K562 (cell line): ENCODE measurements around the gene TMEM127. TPM values are rescaled to one million over a fixed set of nuclear protein-coding genes. Genes with fewer than 3 reads are reported as not detected.
A peak's percentile ranks its signal among the peaks of the same experiment; 100 is the strongest.

Source experiments
- ATAC-seq: fragments of 200-7000 bp; cut with Tn5 transposase; 3 replicates; pipeline ENCODE4 v1.9.1; 2020; ENCODE audit warnings: moderate library complexity
- BruUV-seq: library from RNA; stranded (reverse); fragments of 400-500 nt; replicated peaks from 2 replicates; lab custom pipeline; 2021; lab: Mats Ljungman, UMichigan
- CTCF ChIA-PET: fragments of 300-600 bp; formaldehyde crosslinking; extraction: SDS; loops from one replicate; lab custom pipeline; 2021; ENCODE audit warnings: low intra/inter-chr PET ratio; lab: Yijun Ruan, JAX
- POLR2A ChIA-PET: fragments of 300-600, 350-650 bp; sonication (Branson Sonifier 250); formaldehyde crosslinking; extraction: SDS; loops from one replicate; lab custom pipeline; 2021; ENCODE audit warnings: antibody characterized with exemption, inconsistent platforms; lab: Yijun Ruan, JAX
- DNase-seq, 4 experiments: peaks; one replicate each; pipeline versions ENCODE4 v3.0.0 to v3.0.0-alpha.2; 2011 to 2018; ENCODE audit warnings: low spot score in 3 of 4, mixed read lengths in 3 of 4; ENCODE audit errors: extremely low read depth in 1 of 4
- FAIRE-seq: peaks from 2 replicates; lab custom pipeline; 2011; peaks lifted over from hg19 to GRCh38; lab: Jason Lieb, UNC
- H2AFZ ChIP-seq: 2 replicates; pipeline ENCODE4 v1.6.0; 2011; ENCODE audit warnings: low read depth, low read length, control low read depth, inconsistent platforms
- H3K27ac ChIP-seq: fragments of 200-600 bp; 3 replicates; pipeline ENCODE4 v1.8.0; 2011; ENCODE audit warnings: low read depth, mild to moderate bottlenecking, control low read depth, inconsistent platforms, low read length, moderate library complexity, mixed read lengths; ENCODE audit errors: extremely low read depth
- H3K27me3 ChIP-seq, 2 experiments: fragments of 300-600 bp in 1 of 2; 2 replicates in 1 of 2; 3 replicates in 1 of 2; pipeline versions ENCODE4 v1.6.0 to v1.8.0; 2011; ENCODE audit warnings: inconsistent platforms in 2 of 2, low read length in 2 of 2, mild to moderate bottlenecking in 1 of 2, mixed read lengths in 1 of 2, moderate library complexity in 1 of 2; ENCODE audit not compliant: control insufficient read depth in 2 of 2, insufficient read depth in 2 of 2
- H3K36me3 ChIP-seq: fragments of 300-600 bp; 3 replicates; pipeline ENCODE4 v1.8.0; 2011; ENCODE audit warnings: mild to moderate bottlenecking, low read length, inconsistent platforms; ENCODE audit not compliant: control insufficient read depth, insufficient read depth
- H3K4me1 ChIP-seq, 2 experiments: fragments of 200-600 bp in 1 of 2; replicated peaks in 1 of 2; 2 replicates in 1 of 2; 3 replicates in 1 of 2; pipeline versions ENCODE4 v1.5.1 to v1.8.0; 2011; ENCODE audit warnings: inconsistent platforms in 2 of 2, low read length in 2 of 2, mild to moderate bottlenecking in 1 of 2, mixed read lengths in 1 of 2, moderate library complexity in 1 of 2; ENCODE audit not compliant: control insufficient read depth in 2 of 2, insufficient read depth in 2 of 2
- H3K4me2 ChIP-seq: 2 replicates; pipeline ENCODE4 v1.6.1; 2011; ENCODE audit warnings: low read length, control low read depth, inconsistent platforms, mixed read lengths; ENCODE audit not compliant: insufficient read depth
- H3K4me3 ChIP-seq: fragments of 200-600 bp; sonication (generic), shearing (Covaris generic); 2 replicates; pipeline ENCODE4 v1.5.1; 2016; ENCODE audit warnings: control low read depth, inconsistent platforms
- H3K79me2 ChIP-seq: fragments of 200-600 bp; 3 replicates; pipeline ENCODE4 v1.8.0; 2011; ENCODE audit warnings: low read length, inconsistent platforms; ENCODE audit not compliant: control insufficient read depth, insufficient read depth
- H3K9ac ChIP-seq, 2 experiments: 2 replicates each; pipeline versions ENCODE4 v1.6.0 to v1.6.1; 2011; ENCODE audit warnings: low read depth in 2 of 2, low read length in 2 of 2, control low read depth in 1 of 2, inconsistent platforms in 1 of 2, mild to moderate bottlenecking in 1 of 2, mixed read lengths in 1 of 2; ENCODE audit not compliant: insufficient read depth in 1 of 2
- H3K9me1 ChIP-seq: one replicate; pipeline ENCODE4 v1.6.0; 2011; ENCODE audit warnings: inconsistent platforms, mild to moderate bottlenecking, low read length, moderate library complexity; ENCODE audit not compliant: control insufficient read depth, insufficient read depth
- H3K9me3 ChIP-seq: replicated peaks from 2 replicates; pipeline ENCODE4 v1.5.1; 2011; ENCODE audit warnings: low read depth, low read length, inconsistent platforms; ENCODE audit not compliant: control insufficient read depth, insufficient read depth
- H4K20me1 ChIP-seq: replicated peaks from 2 replicates; pipeline ENCODE4 v1.6.1; 2011; ENCODE audit warnings: low read length, inconsistent platforms, mixed read lengths; ENCODE audit not compliant: control insufficient read depth, insufficient read depth
- SPI1 ChIP-seq: IDR thresholded peaks from 2 replicates; pipeline ENCODE4 v1.6.1; 2011; ENCODE audit warnings: low read depth, low read length, control low read depth, borderline replicate concordance
- WGBS: fragments of 100-300 bp; shearing (Covaris generic); methylation state at CpG from one replicate; pipeline ENCODE4 v1.1.6; 2016; ENCODE audit warnings: low coverage, mixed read lengths; ENCODE audit not compliant: insufficient coverage; ENCODE audit errors: missing lambda C conversion rate; 5-methylcytosine and 5-hydroxymethylcytosine counted together
- in situ Hi-C: fragments of 300-500 bp; cut with MboI; formaldehyde crosslinking; loops from 4 replicates; pipeline ENCODE4 v1.15.0; 2018; ENCODE audit warnings: inconsistent platforms, mixed read lengths
- intact Hi-C: fragments of 100-400 bp; cut with micrococcal nuclease; formaldehyde crosslinking; loops from 2 replicates; pipeline ENCODE4 v1.14.2; 2022
- polyA plus RNA-seq, 8 experiments: library from polyadenylated mRNA; depleted of rRNA in 4 of 8; stranded (reverse) in 5 of 8; unstranded in 3 of 8; fragments of >200 nt; fragmentation: Nextera tagmentation in 2 of 8; fragmentation: Illumina TruSeq in 1 of 8; extraction: Ambion mirVana in 2 of 8; extraction: Trizol in 1 of 8; gene quantifications; 2 replicates each; pipeline versions ENCODE4 v1.2.1 to v1.2.3, GENCODE V29; 2011 to 2014; ENCODE audit warnings: inconsistent platforms in 1 of 8, missing spikeins in 1 of 8
- total RNA-seq, 7 experiments: library from RNA; depleted of rRNA in 6 of 7; stranded (reverse); fragments of >200 nt in 6 of 7; fragmentation: Illumina TruSeq in 2 of 7; extraction: Trizol in 2 of 7; gene quantifications; 2 replicates each; pipeline versions ENCODE4 v1.2.1 to v1.2.3, GENCODE V29; 2011 to 2021; ENCODE audit warnings: low replicate concordance in 1 of 7
- TF ChIP-seq, protein P1 (sequence below): sonication (generic); formaldehyde crosslinking; IDR thresholded peaks from 2 replicates; pipeline ENCODE4 v1.8.1; 2023; ENCODE audit warnings: mild to moderate bottlenecking, missing genetic modification reagents

Gene TMEM127
- total and polyA plus RNA-seq, 9 of the 15 experiments (the other 6 are each of a cell fraction or from before 2014, with no cell fraction given): 1.7 to 20.0 (median 9.9) TPM

DNA sequence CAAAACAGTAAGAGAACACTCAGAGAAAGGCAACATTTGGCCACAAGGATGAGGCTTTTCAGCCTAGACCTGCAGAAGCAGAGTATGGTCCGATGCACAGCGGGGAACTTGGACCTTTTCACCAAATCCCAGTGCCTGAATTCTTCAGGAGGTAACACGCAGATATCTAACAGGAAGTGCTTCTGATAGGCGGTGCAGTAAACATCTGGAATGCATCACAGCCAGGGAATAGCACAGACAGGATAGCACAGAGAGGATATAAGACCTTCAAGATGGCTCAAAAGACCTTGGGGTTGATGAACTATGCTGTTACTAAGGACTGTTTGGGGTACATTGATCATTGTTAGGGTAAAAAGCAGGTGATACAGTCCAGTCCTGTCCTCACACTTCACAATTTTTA lies 1.7 kb downstream of the TMEM127 start:
- 0 out of 2 replicates have a peak, but pooled peaks cover 16% of the 10 kb centered on the region for H4K20me1 ChIP-seq
- peak; percentile 34; the same call in 1 of the 2 replicates for TF ChIP-seq SPI1
- TF ChIP-seq, protein P1, sequence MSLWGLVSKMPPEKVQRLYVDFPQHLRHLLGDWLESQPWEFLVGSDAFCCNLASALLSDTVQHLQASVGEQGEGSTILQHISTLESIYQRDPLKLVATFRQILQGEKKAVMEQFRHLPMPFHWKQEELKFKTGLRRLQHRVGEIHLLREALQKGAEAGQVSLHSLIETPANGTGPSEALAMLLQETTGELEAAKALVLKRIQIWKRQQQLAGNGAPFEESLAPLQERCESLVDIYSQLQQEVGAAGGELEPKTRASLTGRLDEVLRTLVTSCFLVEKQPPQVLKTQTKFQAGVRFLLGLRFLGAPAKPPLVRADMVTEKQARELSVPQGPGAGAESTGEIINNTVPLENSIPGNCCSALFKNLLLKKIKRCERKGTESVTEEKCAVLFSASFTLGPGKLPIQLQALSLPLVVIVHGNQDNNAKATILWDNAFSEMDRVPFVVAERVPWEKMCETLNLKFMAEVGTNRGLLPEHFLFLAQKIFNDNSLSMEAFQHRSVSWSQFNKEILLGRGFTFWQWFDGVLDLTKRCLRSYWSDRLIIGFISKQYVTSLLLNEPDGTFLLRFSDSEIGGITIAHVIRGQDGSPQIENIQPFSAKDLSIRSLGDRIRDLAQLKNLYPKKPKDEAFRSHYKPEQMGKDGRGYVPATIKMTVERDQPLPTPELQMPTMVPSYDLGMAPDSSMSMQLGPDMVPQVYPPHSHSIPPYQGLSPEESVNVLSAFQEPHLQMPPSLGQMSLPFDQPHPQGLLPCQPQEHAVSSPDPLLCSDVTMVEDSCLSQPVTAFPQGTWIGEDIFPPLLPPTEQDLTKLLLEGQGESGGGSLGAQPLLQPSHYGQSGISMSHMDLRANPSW (CRISPR knock-in tag): no peak
- POLR2A ChIA-PET: interaction anchor here (1.1 to 1.3 kb wide), 2 partner anchors 34 to 72 kb away, joined by 3 to 5 read pairs; no protein-coding TSS in a partner anchor
- 56% methylated on average over 4 of the region's 4 CpGs for WGBS
- intact Hi-C loops: loop anchor here (10.0 kb wide), 1 partner anchor 241 kb away; the partner anchor contains the start of gene NEURL3
- peaks cover 36 to 37% of the 10 kb centered on the region in 2 experiments for H3K4me1 ChIP-seq
- H3K9me1 ChIP-seq: peaks cover 4% of the 10 kb centered on the region
- H2AFZ ChIP-seq: no peak overlapping the region
- FAIRE-seq (no peak), DNase-seq (no peak), ATAC-seq (no peak)
- H3K4me2 ChIP-seq: peak overlapping the region; percentile 88
- CTCF ChIA-PET: no interaction called here
- peak overlapping the region; percentile 66 to 86; a peak in 3 of 4 replicates for H3K9ac ChIP-seq
- peaks cover 63% of the 10 kb centered on the region for H3K79me2 ChIP-seq
- H3K9me3 ChIP-seq: no peaks in the 10 kb centered on the region
- peak overlapping the region; percentile 84; the same call in 1 of the 2 replicates for H3K4me3 ChIP-seq
- no peaks in the 10 kb centered on the region for H3K27me3 ChIP-seq
- in situ Hi-C loops: no loop called here
- H3K36me3 ChIP-seq: peaks cover 54% of the 10 kb centered on the region
- no peak overlapping the region for H3K27ac ChIP-seq
- BruUV-seq: no TSS peak
